ENCODE measurements around the gene SBF2. TPM values are rescaled to one million over a fixed set of nuclear protein-coding genes. Genes with fewer than 3 reads are reported as not detected.
A peak's percentile ranks its signal among the peaks of the same experiment; 100 is the strongest.

SBF2 gene
- total and polyA plus RNA-seq, 10 donors: 3.6 to 70.9 (median 57.1) TPM

- H3K27ac ChIP-seq: no peak overlapping the region
- H3K9me3 ChIP-seq: no peaks in the 10 kb centered on the region
- WGBS, 5 donors: 93 to 97% (median 94%) methylated on average over 4 of the region's 4 CpGs
- intact Hi-C loops (cut with DNase I; ENCODE audit: low total_unique reads): loop anchor here (5.0 to 10.0 kb wide), 2 partner anchors 456 to 564 kb away; no protein-coding TSS in a partner anchor
- no peaks in the 10 kb centered on the region for H3K27me3 ChIP-seq (replicated peaks in 1 of 7)
- peaks cover 3 to 43% (median 11%) of the 10 kb centered on the region in 6 donors for H3K4me1 ChIP-seq
- no peak overlapping the region for H3K4me3 ChIP-seq
- H3K36me3 ChIP-seq: no peaks in the 10 kb centered on the region
- no peak for DNase-seq
- TF ChIP-seq POLR2A (IDR thresholded peaks at IDR 0.05) (no peak), POLR2AphosphoS5 (IDR thresholded peaks at IDR 0.05) (no peak), CTCF (IDR thresholded peaks at IDR 0.05 in 8 of 11, conservative IDR thresholded peaks at IDR 0.05 in 3 of 11) (no peak)
These were observed 26.9 kb upstream of the SBF2 start for GRCh38 chr11:10320736-10321465.

GRCh38 chr11:10319702-10320558, 25.9 kb upstream of the SBF2 start:
- no peak overlapping the region for H3K27ac ChIP-seq
- peaks cover 3 to 46% (median 11%) of the 10 kb centered on the region in 6 donors for H3K4me1 ChIP-seq
- H3K36me3 ChIP-seq: no peaks in the 10 kb centered on the region
- H3K27me3 ChIP-seq (replicated peaks in 1 of 7): no peaks in the 10 kb centered on the region
- intact Hi-C loops (cut with DNase I; ENCODE audit: low total_unique reads): loop anchor here (5.0 to 10.0 kb wide), 2 partner anchors 455 to 563 kb away; no protein-coding TSS in a partner anchor
- WGBS, 5 donors: 36 to 60% (median 50%) methylated on average over 6 of the region's 6 CpGs
- DNase-seq: no peak
- H3K4me3 ChIP-seq: no peak overlapping the region
- no peaks in the 10 kb centered on the region for H3K9me3 ChIP-seq
- TF ChIP-seq POLR2AphosphoS5 (IDR thresholded peaks at IDR 0.05) (no peak), CTCF (IDR thresholded peaks at IDR 0.05 in 8 of 11, conservative IDR thresholded peaks at IDR 0.05 in 3 of 11) (no peak), POLR2A (IDR thresholded peaks at IDR 0.05) (no peak)

GRCh38 chr11:10318527-10318802, 24.4 kb upstream of the SBF2 start:
- H3K4me1 ChIP-seq: peaks cover 6 to 54% (median 13%) of the 10 kb centered on the region in 6 donors
- no peak for TF ChIP-seq POLR2A (IDR thresholded peaks at IDR 0.05)
- no peak for TF ChIP-seq CTCF (IDR thresholded peaks at IDR 0.05 in 8 of 11, conservative IDR thresholded peaks at IDR 0.05 in 3 of 11)
- no peak for TF ChIP-seq POLR2AphosphoS5 (IDR thresholded peaks at IDR 0.05)
- DNase-seq: no peak
- H3K9me3 ChIP-seq: no peaks in the 10 kb centered on the region
- intact Hi-C loops (cut with DNase I; ENCODE audit: low total_unique reads): no loop called here
- no peaks in the 10 kb centered on the region for H3K27me3 ChIP-seq (replicated peaks in 1 of 7)
- H3K27ac ChIP-seq: peak overlapping the region in 3 of 8 donors; percentile 25 to 32 (median 28)
- no peaks in the 10 kb centered on the region for H3K36me3 ChIP-seq
- H3K4me3 ChIP-seq: no peak overlapping the region
- 55 to 74% (median 64%) methylated on average over 3 of the region's 3 CpGs for WGBS, 5 donors

All from spleen (tissue), 11 donors.